ENCODE measurements around the gene LGI4. TPM values are rescaled to one million over a fixed set of nuclear protein-coding genes. Genes with fewer than 3 reads are reported as not detected.
A peak's percentile ranks its signal among the peaks of the same experiment; 100 is the strongest.

LGI4 gene
- total RNA-seq, 1 donor from 2014 or later, result 6.7 TPM

- DNase-seq, result no peak
- intact Hi-C loops (cut with DNase I), result no loop called here
- Histone ChIP-seq H3K4me1 (peaks cover 16% of the 10 kb centered on the region), H3K36me3 (no peaks in the 10 kb centered on the region), H3K9me3 (no peaks in the 10 kb centered on the region), H3K27ac (peak within 1 kb of the TSS; percentile 86), H3K27me3 (peaks cover 9% of the 10 kb centered on the region), H3K4me3 (peak within 1 kb of the TSS; percentile 44)
- TF ChIP-seq, protein P1, sequence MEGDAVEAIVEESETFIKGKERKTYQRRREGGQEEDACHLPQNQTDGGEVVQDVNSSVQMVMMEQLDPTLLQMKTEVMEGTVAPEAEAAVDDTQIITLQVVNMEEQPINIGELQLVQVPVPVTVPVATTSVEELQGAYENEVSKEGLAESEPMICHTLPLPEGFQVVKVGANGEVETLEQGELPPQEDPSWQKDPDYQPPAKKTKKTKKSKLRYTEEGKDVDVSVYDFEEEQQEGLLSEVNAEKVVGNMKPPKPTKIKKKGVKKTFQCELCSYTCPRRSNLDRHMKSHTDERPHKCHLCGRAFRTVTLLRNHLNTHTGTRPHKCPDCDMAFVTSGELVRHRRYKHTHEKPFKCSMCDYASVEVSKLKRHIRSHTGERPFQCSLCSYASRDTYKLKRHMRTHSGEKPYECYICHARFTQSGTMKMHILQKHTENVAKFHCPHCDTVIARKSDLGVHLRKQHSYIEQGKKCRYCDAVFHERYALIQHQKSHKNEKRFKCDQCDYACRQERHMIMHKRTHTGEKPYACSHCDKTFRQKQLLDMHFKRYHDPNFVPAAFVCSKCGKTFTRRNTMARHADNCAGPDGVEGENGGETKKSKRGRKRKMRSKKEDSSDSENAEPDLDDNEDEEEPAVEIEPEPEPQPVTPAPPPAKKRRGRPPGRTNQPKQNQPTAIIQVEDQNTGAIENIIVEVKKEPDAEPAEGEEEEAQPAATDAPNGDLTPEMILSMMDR (IDR thresholded peaks at IDR 0.05), result no peak
- no peak for ATAC-seq
Measured at GRCh38 chr19:35138305-35138892, 3.5 kb upstream of the LGI4 start, which contains the start of gene FXYD1. Gene FXYD1 (plus strand): TSS chr19:35138824. CDS start chr19:35140080, 1,256 bp downstream.

- Histone ChIP-seq H3K36me3 (no peaks in the 10 kb centered on the region), H3K4me1 (peaks cover 9% of the 10 kb centered on the region), H3K27ac (no peak overlapping the region), H3K27me3 (peaks cover under 1% of the 10 kb centered on the region), H3K9me3 (no peaks in the 10 kb centered on the region), H3K4me3 (no peak overlapping the region)
- ATAC-seq (no peak), DNase-seq (no peak)
- intact Hi-C loops (cut with DNase I), result no loop called here
- TF ChIP-seq, protein P1 (IDR thresholded peaks at IDR 0.05), result no peak
Measured at GRCh38 chr19:35136977-35137702, 2.3 kb upstream of the LGI4 start.

GRCh38 chr19:35136231-35136630 is 1.4 kb upstream of the LGI4 start:
- Histone ChIP-seq H3K27ac (no peak overlapping the region), H3K4me3 (no peak overlapping the region), H3K27me3 (no peaks in the 10 kb centered on the region), H3K9me3 (no peaks in the 10 kb centered on the region), H3K36me3 (no peaks in the 10 kb centered on the region), H3K4me1 (no peaks in the 10 kb centered on the region)
- TF ChIP-seq, protein P1 (IDR thresholded peaks at IDR 0.05), result no peak
- DNase-seq (no peak), ATAC-seq (no peak)
- intact Hi-C loops (cut with DNase I), result no loop called here

DNA sequence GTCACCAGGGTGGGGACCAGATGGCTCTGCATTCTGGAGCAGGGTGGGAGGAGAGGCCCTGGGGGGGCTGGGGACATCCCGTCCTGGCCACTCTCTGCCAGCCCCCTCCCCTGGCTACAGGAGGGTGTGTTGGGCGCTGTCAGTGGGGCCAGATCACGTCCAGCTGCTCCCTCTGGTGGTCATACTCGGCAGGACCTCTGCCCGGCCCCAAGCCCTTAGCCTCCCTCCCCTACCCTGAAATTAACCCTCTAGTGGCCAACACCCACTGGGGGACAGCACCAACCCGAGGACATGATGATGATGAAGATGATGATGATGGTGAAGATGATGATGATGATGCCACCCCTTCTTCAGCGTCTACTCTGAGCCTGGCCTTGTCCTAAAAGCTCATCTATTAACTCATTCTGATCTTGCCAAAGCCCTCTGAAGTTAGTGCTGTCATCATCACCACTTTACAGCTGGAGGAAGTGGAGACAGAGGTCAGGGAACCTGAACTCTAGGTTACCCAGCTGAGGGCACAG is 590 bp upstream of the LGI4 start:
- H3K27me3 ChIP-seq, result no peaks in the 10 kb centered on the region
- intact Hi-C loops (cut with DNase I), result no loop called here
- DNase-seq (peak; percentile 88), ATAC-seq (peak; percentile 88)
- peak overlapping the region; percentile 48 for H3K27ac ChIP-seq
- no peaks in the 10 kb centered on the region for H3K36me3 ChIP-seq
- TF ChIP-seq, protein P1 (IDR thresholded peaks at IDR 0.05), result peak; percentile 93
- H3K4me3 ChIP-seq, result peak overlapping the region; percentile 17
- no peaks in the 10 kb centered on the region for H3K9me3 ChIP-seq
- no peaks in the 10 kb centered on the region for H3K4me1 ChIP-seq

- H3K27me3 ChIP-seq, result no peaks in the 10 kb centered on the region
- no peak for DNase-seq
- H3K4me3 ChIP-seq, result peak overlapping the region; percentile 25
- H3K9me3 ChIP-seq, result no peaks in the 10 kb centered on the region
- no peak for ATAC-seq
- no peak overlapping the region for H3K27ac ChIP-seq
- H3K4me1 ChIP-seq, result no peaks in the 10 kb centered on the region
- no peaks in the 10 kb centered on the region for H3K36me3 ChIP-seq
- intact Hi-C loops (cut with DNase I), result no loop called here
- TF ChIP-seq, protein P1 (IDR thresholded peaks at IDR 0.05), result no peak
Measured at GRCh38 chr19:35133826-35134225, 1.0 kb downstream of the LGI4 start.

All from upper lobe of right lung (tissue), 1 donor.